GM12801 (cell line): ENCODE results near the gene BASP1.

Experiments
- TF ChIP-seq, protein P1 (sequence below): IDR thresholded peaks from one replicate; pipeline ENCODE4 v1.5.1; 2011; ENCODE audit warnings: control low read depth; ENCODE audit not compliant: insufficient read length; ENCODE audit errors: extremely low read depth

Gene BASP1

DNA sequence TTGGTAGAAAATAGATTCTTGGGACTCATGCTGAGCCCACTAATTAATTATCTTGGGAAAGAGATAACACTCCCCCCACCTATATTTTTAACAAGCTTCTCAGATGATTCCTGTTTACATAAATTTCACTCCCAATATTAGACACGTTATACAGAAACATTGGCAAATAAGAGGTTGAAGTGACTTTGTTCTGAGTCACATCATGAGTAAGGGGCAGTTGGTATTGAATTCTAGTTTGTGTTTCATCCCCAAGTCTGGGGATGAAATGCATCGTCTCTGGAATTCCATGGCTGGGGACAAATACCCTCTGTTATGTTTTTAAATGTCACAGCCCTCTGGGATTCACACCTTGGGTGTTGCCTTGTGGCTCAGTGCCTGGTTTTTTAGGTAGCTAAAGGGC is 41.0 kb downstream of the BASP1 start:
- TF ChIP-seq, protein P1, sequence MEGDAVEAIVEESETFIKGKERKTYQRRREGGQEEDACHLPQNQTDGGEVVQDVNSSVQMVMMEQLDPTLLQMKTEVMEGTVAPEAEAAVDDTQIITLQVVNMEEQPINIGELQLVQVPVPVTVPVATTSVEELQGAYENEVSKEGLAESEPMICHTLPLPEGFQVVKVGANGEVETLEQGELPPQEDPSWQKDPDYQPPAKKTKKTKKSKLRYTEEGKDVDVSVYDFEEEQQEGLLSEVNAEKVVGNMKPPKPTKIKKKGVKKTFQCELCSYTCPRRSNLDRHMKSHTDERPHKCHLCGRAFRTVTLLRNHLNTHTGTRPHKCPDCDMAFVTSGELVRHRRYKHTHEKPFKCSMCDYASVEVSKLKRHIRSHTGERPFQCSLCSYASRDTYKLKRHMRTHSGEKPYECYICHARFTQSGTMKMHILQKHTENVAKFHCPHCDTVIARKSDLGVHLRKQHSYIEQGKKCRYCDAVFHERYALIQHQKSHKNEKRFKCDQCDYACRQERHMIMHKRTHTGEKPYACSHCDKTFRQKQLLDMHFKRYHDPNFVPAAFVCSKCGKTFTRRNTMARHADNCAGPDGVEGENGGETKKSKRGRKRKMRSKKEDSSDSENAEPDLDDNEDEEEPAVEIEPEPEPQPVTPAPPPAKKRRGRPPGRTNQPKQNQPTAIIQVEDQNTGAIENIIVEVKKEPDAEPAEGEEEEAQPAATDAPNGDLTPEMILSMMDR = no peak

DNA sequence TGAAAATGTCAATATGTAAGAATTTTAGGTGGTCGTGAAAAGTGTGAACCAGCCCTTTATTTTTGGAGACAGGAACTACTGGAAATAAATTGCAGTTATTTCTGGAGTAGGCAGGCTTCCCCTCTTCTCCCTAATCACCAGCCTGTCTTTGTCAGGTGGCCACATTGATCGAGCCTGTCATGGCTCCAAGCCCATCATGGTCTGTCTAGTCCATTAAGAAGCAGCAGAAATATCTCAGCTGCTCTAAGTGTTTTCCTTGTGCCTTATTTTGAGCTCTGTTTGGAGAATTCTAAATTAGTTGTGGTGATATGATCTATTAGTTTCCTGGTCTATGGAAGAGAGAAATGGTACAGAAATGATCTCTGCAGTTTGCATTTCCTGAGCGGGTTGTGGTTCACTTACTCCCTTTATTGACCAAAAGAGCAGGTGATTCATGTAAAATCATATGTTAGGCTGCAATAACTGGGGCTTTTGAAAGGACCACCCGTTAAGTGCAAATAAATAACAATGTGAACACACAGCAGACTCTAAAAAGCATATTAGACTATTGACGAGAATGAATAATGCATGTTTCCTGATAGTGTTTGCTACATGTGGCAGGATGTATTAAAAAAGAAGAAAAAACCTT is 42.3 kb downstream of the BASP1 start:
- TF ChIP-seq, protein P1 = no peak

DNA sequence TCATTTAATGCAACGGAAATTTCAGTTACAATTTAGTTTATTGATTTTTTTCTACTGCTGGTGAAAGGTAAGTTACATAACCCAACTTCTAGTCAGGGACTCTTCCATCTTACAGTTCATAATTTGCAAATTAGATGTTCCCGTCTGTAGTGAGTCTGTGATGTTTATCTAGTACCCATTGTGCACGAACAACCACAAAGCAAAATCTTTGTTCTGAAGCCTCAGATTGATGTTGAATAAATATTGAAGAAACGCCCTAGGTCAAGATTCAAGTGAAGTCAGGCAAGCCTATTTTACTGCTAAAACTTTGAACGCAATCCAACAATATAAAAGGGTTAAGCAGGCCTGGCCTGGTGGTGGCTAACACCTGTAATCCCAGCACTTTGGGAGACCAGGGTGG is 43.1 kb downstream of the BASP1 start:
- TF ChIP-seq, protein P1 = no peak

DNA sequence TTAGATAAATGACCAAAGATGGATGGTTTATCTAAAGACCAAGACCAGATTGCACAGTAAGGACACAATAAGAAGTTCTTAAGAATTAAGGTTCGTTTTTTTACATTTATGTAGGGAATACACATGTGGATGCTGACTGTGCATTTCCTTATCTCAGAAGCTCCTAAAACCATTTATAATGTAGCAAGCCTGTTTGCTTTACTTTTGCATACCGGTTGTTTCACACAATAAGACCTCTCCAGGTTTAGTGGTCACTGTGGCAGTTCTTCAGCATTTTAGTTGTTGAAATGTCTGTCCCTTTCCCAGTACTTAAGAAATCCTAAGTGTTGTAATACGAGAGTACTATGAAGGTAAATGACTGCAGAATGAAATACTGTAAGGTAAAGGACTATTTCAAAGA is 43.6 kb downstream of the BASP1 start:
- TF ChIP-seq, protein P1 = no peak

DNA sequence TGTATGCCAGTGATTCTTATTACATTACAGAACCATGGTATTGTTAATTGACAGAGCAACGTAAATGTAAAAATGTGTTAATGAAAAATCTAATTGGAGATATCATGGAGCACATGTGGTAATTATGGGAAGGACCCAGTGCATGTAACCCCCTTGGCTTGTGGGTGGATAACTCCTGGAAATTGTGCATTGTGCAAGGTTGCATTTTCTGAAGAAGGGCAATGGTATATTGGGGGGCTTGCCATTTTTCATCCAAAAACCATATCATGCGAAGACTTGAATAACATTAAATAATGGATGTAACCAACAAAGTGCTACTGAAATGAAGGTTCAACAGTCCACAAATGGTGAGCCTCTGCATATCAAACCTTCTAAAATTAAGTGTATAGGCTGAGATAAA is 47.6 kb downstream of the BASP1 start:
- TF ChIP-seq, protein P1 = no peak

DNA sequence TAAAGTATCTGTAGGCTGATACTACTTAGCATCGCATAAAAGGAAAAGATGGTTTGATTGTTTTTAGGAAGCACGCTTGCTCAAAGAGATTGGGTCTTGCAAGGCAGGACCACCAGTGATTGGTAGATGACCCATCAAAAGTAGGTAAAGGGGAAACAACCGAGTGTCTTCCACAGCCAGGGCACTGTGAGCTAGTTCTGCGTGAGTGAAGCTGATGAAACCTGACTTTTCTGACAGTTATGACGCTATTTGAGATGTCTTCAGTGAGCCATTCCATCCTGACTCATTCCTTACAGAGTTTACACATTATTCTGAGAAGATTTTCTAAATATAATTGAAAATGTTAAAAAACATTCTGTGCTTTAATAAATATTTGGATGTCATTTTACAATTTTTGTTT is 49.7 kb downstream of the BASP1 start:
- TF ChIP-seq, protein P1 = no peak

DNA sequence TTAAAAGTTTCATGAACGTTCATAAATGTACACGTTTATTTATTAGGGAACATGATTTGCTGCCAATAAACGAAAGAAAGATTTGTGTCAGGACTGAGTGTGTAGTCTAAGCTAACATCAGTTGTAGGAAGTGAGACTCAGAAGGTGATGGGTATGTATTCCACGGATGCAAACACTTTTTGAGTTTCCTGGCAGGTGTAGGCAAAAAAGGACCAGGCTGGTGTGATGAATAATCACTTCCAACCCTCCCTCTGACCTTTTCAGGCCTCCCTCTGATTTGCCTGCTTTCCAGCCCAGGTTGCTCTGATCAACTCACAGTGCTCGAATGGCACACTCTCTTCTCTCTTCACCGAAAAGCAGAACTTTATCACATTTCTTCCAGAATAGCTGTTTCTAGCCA is 51.8 kb downstream of the BASP1 start:
- TF ChIP-seq, protein P1 = no peak
